Muscle of arm (tissue), 14 donors: ENCODE results near the gene NABP1. TPM values are rescaled to one million over a fixed set of nuclear protein-coding genes. Genes with fewer than 3 reads are reported as not detected.
"Not testable (repeated sequence)": the region's sequence is repeated elsewhere in the genome, so short reads cannot be mapped to it uniquely, and the experiment has no call there.

Source experiments
- DNase-seq: peaks from one replicate; pipeline ENCODE4 v3.0.0-alpha.2; 2013
- long read RNA-seq, 11 donors: transcript quantifications; one replicate each; lab custom pipeline, GENCODE V29; 2026
- polyA plus RNA-seq, 12 donors: library from polyadenylated mRNA; unstranded; fragments of 120-200 nt; gene quantifications; one replicate each; pipeline ENCODE4 v1.2.1, GENCODE V29; 2013; ENCODE audit not compliant: insufficient read length in 12 of 12

NABP1 gene
- 10 to 100 TPM in 8 of 12 donors, 1 to 10 TPM in 3, not detected in 1; 8.9 to 18.7 (median 12.7) TPM for polyA plus RNA-seq
- long read RNA-seq, donor 1, full-length matches to known transcripts = 4 of 10 reads
- long read RNA-seq, donor 1, partial matches to known transcripts = 6 of 10 reads
- long read RNA-seq, donor 1, other reads (novel, unspliced or antisense) = 0 of 10 reads
- long read RNA-seq, donor 2, partial matches to known transcripts = 0 of 5 reads
- long read RNA-seq, donor 2, other reads (novel, unspliced or antisense) = 0 of 5 reads
- long read RNA-seq, donor 3, partial matches to known transcripts = 0 of 2 reads
- long read RNA-seq, donor 3, other reads (novel, unspliced or antisense) = 0 of 2 reads
- long read RNA-seq, donor 4, partial matches to known transcripts = 0 of 2 reads
- long read RNA-seq, donor 4, other reads (novel, unspliced or antisense) = 0 of 2 reads
- long read RNA-seq, donor 5, partial matches to known transcripts = 0 of 3 reads
- long read RNA-seq, donor 5, other reads (novel, unspliced or antisense) = 0 of 3 reads
- long read RNA-seq, donor 6, full-length matches to known transcripts = 3 of 3 reads
- long read RNA-seq, donor 6, partial matches to known transcripts = 0 of 3 reads
- long read RNA-seq, donor 6, other reads (novel, unspliced or antisense) = 0 of 3 reads
- long read RNA-seq, donor 7, partial matches to known transcripts = 0 of 1 reads
- long read RNA-seq, donor 7, other reads (novel, unspliced or antisense) = 0 of 1 reads
- long read RNA-seq, donor 8, partial matches to known transcripts = 0 of 3 reads
- long read RNA-seq, donor 8, other reads (novel, unspliced or antisense) = 0 of 3 reads
- long read RNA-seq, donor 9, partial matches to known transcripts = 0 of 3 reads
- long read RNA-seq, donor 9, other reads (novel, unspliced or antisense) = 0 of 3 reads
- long read RNA-seq, donor 10, partial matches to known transcripts = 0 of 2 reads
- long read RNA-seq, donor 10, other reads (novel, unspliced or antisense) = 0 of 2 reads
- long read RNA-seq, donor 11, partial matches to known transcripts = 0 of 1 reads
- long read RNA-seq, donor 11, other reads (novel, unspliced or antisense) = 0 of 1 reads

GRCh38 chr2:191677646-191678436 lies at the start of gene NABP1:
Gene NABP1 (plus strand): TSS chr2:191678136. CDS start chr2:191678615, 479 bp downstream.
- peak; percentile 99 for DNase-seq

GRCh38 chr2:191629001-191629453 lies 48.9 kb upstream of the NABP1 start:
- no peak for DNase-seq

- DNase-seq = no peak
Observed at GRCh38 chr2:191629976-191630712, 47.8 kb upstream of the NABP1 start.

GRCh38 chr2:191631754-191632153 lies 46.2 kb upstream of the NABP1 start:
- DNase-seq = no peak

- no peak for DNase-seq
Observed at GRCh38 chr2:191632426-191632825, 45.5 kb upstream of the NABP1 start.

- no peak for DNase-seq
Observed at GRCh38 chr2:191634791-191635190, 43.1 kb upstream of the NABP1 start.

- DNase-seq = no peak
Observed at GRCh38 chr2:191635333-191636234, 42.4 kb upstream of the NABP1 start.

- no peak for DNase-seq
Observed at GRCh38 chr2:191636235-191636543, 41.7 kb upstream of the NABP1 start.

GRCh38 chr2:191636586-191636985 lies 41.4 kb upstream of the NABP1 start:
- no peak for DNase-seq

GRCh38 chr2:191637182-191638078 lies 40.5 kb upstream of the NABP1 start:
- no peak for DNase-seq

GRCh38 chr2:191638079-191638801 lies 39.7 kb upstream of the NABP1 start:
- no peak for DNase-seq

- no peak for DNase-seq
Observed at GRCh38 chr2:191638802-191639172, 39.1 kb upstream of the NABP1 start.

GRCh38 chr2:191641609-191642008 lies 36.3 kb upstream of the NABP1 start:
- no peak for DNase-seq

GRCh38 chr2:191642541-191642940 lies 35.4 kb upstream of the NABP1 start:
- DNase-seq = no peak

- no peak for DNase-seq
Observed at GRCh38 chr2:191643429-191643828, 34.5 kb upstream of the NABP1 start.

GRCh38 chr2:191644613-191645012 lies 33.3 kb upstream of the NABP1 start:
- DNase-seq = not testable (repeated sequence)

- DNase-seq = no peak
Observed at GRCh38 chr2:191645032-191645431, 32.9 kb upstream of the NABP1 start.
